ENCODE data around the gene CDC42SE2.
"Not testable (repeated sequence)": the region's sequence is repeated elsewhere in the genome, so short reads cannot be mapped to it uniquely, and the experiment has no call there.

The CDC42SE2 gene

DNA sequence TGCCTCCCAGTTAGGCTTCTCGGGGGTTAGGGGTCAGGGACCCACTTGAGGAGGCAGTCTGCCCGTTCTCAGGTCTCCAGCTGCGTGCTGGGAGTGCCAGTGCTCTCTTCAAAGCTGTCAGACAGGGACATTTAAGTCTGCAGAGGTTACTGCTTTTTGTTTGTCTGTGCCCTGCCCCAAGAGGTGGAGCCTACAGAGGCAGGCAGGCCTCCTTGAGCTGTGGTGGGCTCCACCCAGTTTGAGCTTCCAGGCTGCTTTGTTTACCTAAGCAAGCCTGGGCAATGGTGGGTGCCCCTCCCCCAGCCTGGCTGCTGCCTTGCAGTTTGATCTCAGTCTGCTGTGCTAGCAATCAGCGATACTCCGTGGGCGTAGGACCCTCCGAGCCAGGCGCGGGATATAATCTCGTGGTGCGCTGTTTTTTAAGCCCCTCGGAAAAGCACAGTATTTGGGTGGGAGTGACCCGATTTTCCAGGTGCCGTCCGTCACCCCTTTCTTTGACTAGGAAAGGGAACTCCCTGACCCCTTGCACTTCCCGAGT lies 48.5 kb downstream of the CDC42SE2 start:
- not testable (repeated sequence) for H3K79me1 ChIP-seq (ENCODE audit: low read depth, low read length); H3K4me2 ChIP-seq (ENCODE audit: insufficient read depth, low read length, poor library complexity, severe bottlenecking); H3K4ac ChIP-seq (ENCODE audit: low read length); DNase-seq (ENCODE audit: low spot score); H2BK15ac ChIP-seq (ENCODE audit: low read length); H3K18ac ChIP-seq (ENCODE audit: low read length); H2BK12ac ChIP-seq (ENCODE audit: low read length); H3K36me3 ChIP-seq (replicated peaks in 1 of 2; ENCODE audit: control insufficient read depth in 2 of 2, insufficient read depth in 2 of 2, low read length in 2 of 2); H3K23ac ChIP-seq (ENCODE audit: low read depth, low read length, poor library complexity); H3K27me3 ChIP-seq (ENCODE audit: control insufficient read depth in 3 of 3, insufficient read depth in 3 of 3, low read depth in 1 of 3, low read length in 3 of 3); H3K27ac ChIP-seq (replicated peaks; ENCODE audit: low read length); H4K8ac ChIP-seq (ENCODE audit: low read depth, low read length); H2BK120ac ChIP-seq (ENCODE audit: low read depth, low read length); H2AK5ac ChIP-seq (ENCODE audit: low read depth, low read length); H2AFZ ChIP-seq (ENCODE audit: low read length); H3K9ac ChIP-seq (ENCODE audit: low read depth, low read length, poor library complexity); H3K4me1 ChIP-seq (ENCODE audit: control insufficient read depth in 2 of 2, insufficient read depth in 1 of 2, low read depth in 1 of 2, low read length in 2 of 2); H2BK5ac ChIP-seq (ENCODE audit: low read length); H4K91ac ChIP-seq (ENCODE audit: low read depth, low read length, poor library complexity); H3K9me3 ChIP-seq (replicated peaks in 1 of 2; ENCODE audit: control insufficient read depth in 2 of 2, insufficient read depth in 1 of 2, low read depth in 1 of 2, low read length in 2 of 2); H3K14ac ChIP-seq (ENCODE audit: low read length); H3K4me3 ChIP-seq (ENCODE audit: low read length in 2 of 2)
- no CpG with 5 or more reads among the region's 16 CpGs for WGBS, 2 donors (ENCODE audit: extremely low coverage in 2 of 2, insufficient read length in 2 of 2, insufficient replicate concordance in 1 of 2)

DNA sequence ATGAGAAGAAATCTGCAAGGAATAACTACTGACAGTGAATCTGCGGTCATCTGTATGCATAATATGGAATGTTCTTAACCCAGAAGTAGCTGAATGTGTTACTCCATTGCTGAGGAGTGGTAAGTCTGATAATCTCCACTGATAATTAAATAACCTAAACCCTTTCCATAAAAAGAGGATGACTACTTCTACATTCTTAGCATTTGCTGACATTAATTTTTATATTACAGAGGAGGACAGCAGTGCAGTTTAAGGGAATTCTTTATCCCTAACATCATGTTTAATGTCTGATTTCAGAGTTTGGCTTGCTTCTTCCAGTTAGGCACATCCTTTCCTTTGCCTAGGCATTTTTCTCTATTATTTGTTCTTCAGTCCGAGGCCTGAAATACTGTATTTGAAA lies 52.2 kb downstream of the CDC42SE2 start:
- no peak for DNase-seq (ENCODE audit: low spot score)
- Histone ChIP-seq H4K8ac (ENCODE audit: low read depth, low read length) (no peak overlapping the region), H3K9me3 (replicated peaks in 1 of 2; ENCODE audit: control insufficient read depth in 2 of 2, insufficient read depth in 1 of 2, low read depth in 1 of 2, low read length in 2 of 2) (peaks cover 1 to 9% of the 10 kb centered on the region in 2 donors), H3K79me1 (ENCODE audit: low read depth, low read length) (no peaks in the 10 kb centered on the region), H3K4me2 (ENCODE audit: insufficient read depth, low read length, poor library complexity, severe bottlenecking) (no peak overlapping the region), H2BK5ac (ENCODE audit: low read length) (no peak overlapping the region), H3K9ac (ENCODE audit: low read depth, low read length, poor library complexity) (no peak overlapping the region), H3K4me3 (ENCODE audit: low read length in 2 of 2) (no peak overlapping the region), H3K18ac (ENCODE audit: low read length) (no peak overlapping the region), H2AK5ac (ENCODE audit: low read depth, low read length) (no peak overlapping the region), H3K23ac (ENCODE audit: low read depth, low read length, poor library complexity) (no peak overlapping the region), H3K4ac (ENCODE audit: low read length) (no peak overlapping the region), H3K36me3 (replicated peaks in 1 of 2; ENCODE audit: control insufficient read depth in 2 of 2, insufficient read depth in 2 of 2, low read length in 2 of 2) (peaks cover 0 to 22% of the 10 kb centered on the region in 2 donors), H2BK15ac (ENCODE audit: low read length) (no peak overlapping the region), H2BK12ac (ENCODE audit: low read length) (no peak overlapping the region), H3K14ac (ENCODE audit: low read length) (no peak overlapping the region), H3K4me1 (ENCODE audit: control insufficient read depth in 2 of 2, insufficient read depth in 1 of 2, low read depth in 1 of 2, low read length in 2 of 2) (peaks cover 4 to 8% of the 10 kb centered on the region in 2 donors), H4K91ac (ENCODE audit: low read depth, low read length, poor library complexity) (no peak overlapping the region), H2BK120ac (ENCODE audit: low read depth, low read length) (no peak overlapping the region), H3K27me3 (ENCODE audit: control insufficient read depth in 3 of 3, insufficient read depth in 3 of 3, low read depth in 1 of 3, low read length in 3 of 3) (no peaks in the 10 kb centered on the region), H3K27ac (replicated peaks; ENCODE audit: low read length) (no peak overlapping the region), H2AFZ (ENCODE audit: low read length) (no peak overlapping the region)
- WGBS, 2 donors (ENCODE audit: extremely low coverage in 2 of 2, insufficient read length in 2 of 2, insufficient replicate concordance in 1 of 2) = no CpG with 5 or more reads among the region's 2 CpGs

DNA sequence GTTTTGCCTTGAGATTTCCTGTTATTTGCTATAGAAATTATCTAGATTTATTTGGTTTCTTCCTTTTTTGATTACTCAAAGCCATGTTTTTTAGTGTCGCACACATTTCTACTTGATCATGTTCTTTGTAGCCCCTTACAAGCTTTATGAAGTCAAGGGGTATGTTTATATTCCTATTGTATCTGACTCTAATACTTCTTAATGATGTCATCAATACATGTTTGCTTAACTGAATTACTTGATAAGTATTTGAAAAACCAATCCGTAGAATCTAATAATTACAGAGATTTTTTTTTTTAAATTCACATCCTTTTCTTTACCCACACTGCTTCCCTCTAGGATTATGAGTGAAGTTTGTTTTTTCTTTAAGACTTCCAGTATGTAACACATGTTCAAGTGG lies 53.0 kb downstream of the CDC42SE2 start:
- no peak overlapping the region for H2AK5ac ChIP-seq (ENCODE audit: low read depth, low read length)
- no peak overlapping the region for H3K23ac ChIP-seq (ENCODE audit: low read depth, low read length, poor library complexity)
- H3K9ac ChIP-seq (ENCODE audit: low read depth, low read length, poor library complexity) = no peak overlapping the region
- DNase-seq (ENCODE audit: low spot score) = no peak
- H3K27me3 ChIP-seq (ENCODE audit: control insufficient read depth in 3 of 3, insufficient read depth in 3 of 3, low read depth in 1 of 3, low read length in 3 of 3) = no peaks in the 10 kb centered on the region
- H2BK12ac ChIP-seq (ENCODE audit: low read length) = no peak overlapping the region
- no peak overlapping the region for H3K27ac ChIP-seq (replicated peaks; ENCODE audit: low read length)
- no peak overlapping the region for H2BK120ac ChIP-seq (ENCODE audit: low read depth, low read length)
- H3K79me1 ChIP-seq (ENCODE audit: low read depth, low read length) = no peaks in the 10 kb centered on the region
- H3K4me1 ChIP-seq (ENCODE audit: control insufficient read depth in 2 of 2, insufficient read depth in 1 of 2, low read depth in 1 of 2, low read length in 2 of 2) = peaks cover 4 to 8% of the 10 kb centered on the region in 2 donors
- no peak overlapping the region for H3K18ac ChIP-seq (ENCODE audit: low read length)
- no peak overlapping the region for H3K4ac ChIP-seq (ENCODE audit: low read length)
- no peak overlapping the region for H4K8ac ChIP-seq (ENCODE audit: low read depth, low read length)
- no peak overlapping the region for H4K91ac ChIP-seq (ENCODE audit: low read depth, low read length, poor library complexity)
- H3K14ac ChIP-seq (ENCODE audit: low read length) = no peak overlapping the region
- peaks cover 1 to 13% of the 10 kb centered on the region in 2 donors for H3K9me3 ChIP-seq (replicated peaks in 1 of 2; ENCODE audit: control insufficient read depth in 2 of 2, insufficient read depth in 1 of 2, low read depth in 1 of 2, low read length in 2 of 2)
- WGBS, 2 donors (ENCODE audit: extremely low coverage in 2 of 2, insufficient read length in 2 of 2, insufficient replicate concordance in 1 of 2) = no CpG with 5 or more reads among the region's 2 CpGs
- H3K36me3 ChIP-seq (replicated peaks in 1 of 2; ENCODE audit: control insufficient read depth in 2 of 2, insufficient read depth in 2 of 2, low read length in 2 of 2) = peaks cover 0 to 22% of the 10 kb centered on the region in 2 donors
- no peak overlapping the region for H2AFZ ChIP-seq (ENCODE audit: low read length)
- H2BK15ac ChIP-seq (ENCODE audit: low read length) = no peak overlapping the region
- H2BK5ac ChIP-seq (ENCODE audit: low read length) = no peak overlapping the region
- no peak overlapping the region for H3K4me2 ChIP-seq (ENCODE audit: insufficient read depth, low read length, poor library complexity, severe bottlenecking)
- no peak overlapping the region for H3K4me3 ChIP-seq (ENCODE audit: low read length in 2 of 2)

DNA sequence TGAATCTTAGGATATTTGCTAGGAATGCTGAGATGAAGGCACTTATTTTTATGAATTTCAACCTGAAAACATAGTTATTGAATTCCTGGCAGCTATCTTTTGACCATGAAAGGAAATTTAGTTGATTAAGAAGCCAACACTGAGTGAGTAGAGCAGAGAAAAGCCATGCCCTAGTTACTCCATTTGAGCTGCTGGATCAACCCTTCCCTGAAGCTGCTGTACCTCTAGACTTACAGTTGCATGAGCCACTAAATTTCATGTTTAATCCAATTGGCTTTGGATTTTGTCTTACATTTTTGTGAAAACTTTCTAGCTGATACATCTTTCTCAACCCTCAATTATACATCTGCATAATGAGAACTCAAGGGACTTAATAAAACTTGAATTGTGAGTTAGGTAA lies 54.6 kb downstream of the CDC42SE2 start:
- Histone ChIP-seq H3K79me1 (ENCODE audit: low read depth, low read length) (no peaks in the 10 kb centered on the region), H4K91ac (ENCODE audit: low read depth, low read length, poor library complexity) (no peak overlapping the region), H2AK5ac (ENCODE audit: low read depth, low read length) (no peak overlapping the region), H3K14ac (ENCODE audit: low read length) (no peak overlapping the region), H3K23ac (ENCODE audit: low read depth, low read length, poor library complexity) (no peak overlapping the region), H3K27me3 (ENCODE audit: control insufficient read depth in 3 of 3, insufficient read depth in 3 of 3, low read depth in 1 of 3, low read length in 3 of 3) (no peaks in the 10 kb centered on the region), H3K18ac (ENCODE audit: low read length) (no peak overlapping the region), H3K4me2 (ENCODE audit: insufficient read depth, low read length, poor library complexity, severe bottlenecking) (no peak overlapping the region), H2BK12ac (ENCODE audit: low read length) (no peak overlapping the region), H2AFZ (ENCODE audit: low read length) (no peak overlapping the region), H3K9ac (ENCODE audit: low read depth, low read length, poor library complexity) (no peak overlapping the region), H2BK120ac (ENCODE audit: low read depth, low read length) (no peak overlapping the region), H3K4me3 (ENCODE audit: low read length in 2 of 2) (no peak overlapping the region), H2BK5ac (ENCODE audit: low read length) (no peak overlapping the region), H2BK15ac (ENCODE audit: low read length) (no peak overlapping the region), H3K36me3 (replicated peaks in 1 of 2; ENCODE audit: control insufficient read depth in 2 of 2, insufficient read depth in 2 of 2, low read length in 2 of 2) (peaks cover 0 to 22% of the 10 kb centered on the region in 2 donors), H4K8ac (ENCODE audit: low read depth, low read length) (no peak overlapping the region), H3K27ac (replicated peaks; ENCODE audit: low read length) (no peak overlapping the region), H3K4ac (ENCODE audit: low read length) (no peak overlapping the region), H3K4me1 (ENCODE audit: control insufficient read depth in 2 of 2, insufficient read depth in 1 of 2, low read depth in 1 of 2, low read length in 2 of 2) (peaks cover 8 to 9% of the 10 kb centered on the region in 2 donors), H3K9me3 (replicated peaks in 1 of 2; ENCODE audit: control insufficient read depth in 2 of 2, insufficient read depth in 1 of 2, low read depth in 1 of 2, low read length in 2 of 2) (peaks cover 1 to 18% of the 10 kb centered on the region in 2 donors)
- no peak for DNase-seq (ENCODE audit: low spot score)
